Psoas muscle (tissue), 8 donors: ENCODE results near the gene PACRG. TPM values are rescaled to one million over a fixed set of nuclear protein-coding genes. Genes with fewer than 3 reads are reported as not detected.

Experiments
- ATAC-seq, 4 donors: fragments of 200-7000 bp; cut with Tn5 transposase; one replicate each; pipeline ENCODE4 v1.9.1; 2020; ENCODE audit warnings: moderate library complexity in 3 of 4, mild to moderate bottlenecking in 2 of 4
- DNase-seq, 2 donors: peaks; one replicate each; pipeline ENCODE4 v3.0.0-alpha.2; 2020
- H3K27ac ChIP-seq: fragments of 200-600 bp; one replicate; pipeline ENCODE4 v1.8.0; 2022
- H3K27me3 ChIP-seq, 3 donors: fragments of 200-600 bp in 1 of 3; one replicate each; pipeline versions ENCODE4 v1.6.1 to v1.8.0; 2013 to 2022; ENCODE audit warnings: low read length in 2 of 3, mild to moderate bottlenecking in 2 of 3, moderate library complexity in 1 of 3; ENCODE audit not compliant: insufficient read depth in 3 of 3
- H3K36me3 ChIP-seq, 2 donors: fragments of 200-600 bp in 1 of 2; one replicate each; pipeline versions ENCODE4 v1.6.1 to v1.8.0; 2013 to 2022; ENCODE audit warnings: low read depth in 1 of 2, mild to moderate bottlenecking in 1 of 2, moderate library complexity in 1 of 2; ENCODE audit not compliant: insufficient read depth in 1 of 2
- H3K4me1 ChIP-seq: fragments of 200-600 bp; one replicate; pipeline ENCODE4 v1.8.0; 2022
- H3K4me3 ChIP-seq: fragments of 200-600 bp; one replicate; pipeline ENCODE4 v1.8.0; 2022; ENCODE audit warnings: mild to moderate bottlenecking
- H3K9me3 ChIP-seq: fragments of 200-600 bp; one replicate; pipeline ENCODE4 v1.8.0; 2022
- WGBS, 3 donors: extraction: QIAGEN DNeasy Blood & Tissue Kit; methylation state at CpG; one replicate each; pipeline versions ENCODE4 v1.1.6 to v1.1.7; 2013; 5-methylcytosine and 5-hydroxymethylcytosine counted together
- intact Hi-C, 2 donors: fragments of 100-400 bp; cut with DNase I; formaldehyde crosslinking; loops; one replicate each; pipeline versions ENCODE4 v1.11.0 to v1.14.2; 2022
- polyA plus RNA-seq, 3 donors: library from polyadenylated mRNA; stranded (reverse); fragments of 200-250 nt; gene quantifications; one replicate each; pipeline ENCODE4 v1.2.3, GENCODE V29; 2013
- total RNA-seq, 4 donors: library from RNA; stranded (reverse); fragmentation: NEBNext Ultra II Directional in 2 of 4; extraction: Animal tissue kit (Norgen Biotek cat#: 25700) in 2 of 4; gene quantifications; one replicate each; pipeline versions ENCODE4 v1.2.1 to v1.2.4, GENCODE V29; 2021 to 2023
- TF ChIP-seq, protein P1 (sequence below): fragments of 200-600 bp; IDR thresholded peaks from one replicate; pipeline ENCODE4 v1.8.0; 2022; ENCODE audit warnings: antibody characterized with exemption
- donor health status: healthy with polysubstance abuse.
- donor health status: DM: no; HTN: no; CAD: no; lungs with moderate emphysema.
- donor health status: Bipolar disorder and iron deficiency.
- donor health status: healthy.
- donor health status: DM: yes; HTN: yes; CAD: no.
- donor health status: DM: no; HTN: no; CAD: no.
- donor health status: DM: no; HTN: no; CAD: no.
- donor health status: DM: yes; HTN: yes; CAD: no.

Gene PACRG
- total and polyA plus RNA-seq, 7 donors: 0.17 to 3.1 (median 1.8) TPM

DNA sequence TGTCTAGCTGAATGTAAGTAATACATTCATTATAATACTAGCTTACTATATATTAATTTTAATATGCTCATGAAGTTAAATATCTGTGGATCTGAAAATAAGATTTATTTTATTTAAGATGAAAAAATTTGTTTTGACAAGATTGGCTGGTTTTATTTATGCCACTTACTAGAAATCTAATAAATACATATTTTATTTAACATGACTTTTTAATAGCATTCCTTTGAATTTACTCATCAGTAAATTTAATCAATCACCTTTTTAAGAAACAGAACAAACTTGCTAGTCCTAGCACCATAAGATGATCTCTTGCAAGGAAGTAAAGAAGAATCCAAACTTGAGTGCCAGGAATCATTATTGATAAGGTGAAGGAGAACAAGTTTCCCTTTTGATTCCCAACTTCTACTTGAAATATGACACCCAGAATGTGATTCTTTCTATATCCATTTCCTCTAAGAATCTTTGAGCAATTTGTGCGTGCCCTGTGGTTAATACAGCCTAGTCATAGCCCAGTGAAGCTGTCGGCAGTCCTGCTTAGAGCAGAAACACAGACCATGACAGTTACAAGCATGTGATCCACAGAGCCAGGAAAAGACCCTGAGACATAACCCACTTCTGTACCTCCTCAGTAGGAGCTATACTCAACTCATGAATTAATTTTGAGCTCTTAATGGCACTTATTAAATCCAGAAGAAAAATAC lies 404.4 kb downstream of the PACRG start:
- Histone ChIP-seq H3K9me3 (no peaks in the 10 kb centered on the region), H3K4me1 (no peaks in the 10 kb centered on the region), H3K27me3 (no peaks in the 10 kb centered on the region), H3K4me3 (no peak overlapping the region), H3K36me3 (no peaks in the 10 kb centered on the region), H3K27ac (no peak overlapping the region)
- DNase-seq (no peak), ATAC-seq (no peak)
- TF ChIP-seq, protein P1, sequence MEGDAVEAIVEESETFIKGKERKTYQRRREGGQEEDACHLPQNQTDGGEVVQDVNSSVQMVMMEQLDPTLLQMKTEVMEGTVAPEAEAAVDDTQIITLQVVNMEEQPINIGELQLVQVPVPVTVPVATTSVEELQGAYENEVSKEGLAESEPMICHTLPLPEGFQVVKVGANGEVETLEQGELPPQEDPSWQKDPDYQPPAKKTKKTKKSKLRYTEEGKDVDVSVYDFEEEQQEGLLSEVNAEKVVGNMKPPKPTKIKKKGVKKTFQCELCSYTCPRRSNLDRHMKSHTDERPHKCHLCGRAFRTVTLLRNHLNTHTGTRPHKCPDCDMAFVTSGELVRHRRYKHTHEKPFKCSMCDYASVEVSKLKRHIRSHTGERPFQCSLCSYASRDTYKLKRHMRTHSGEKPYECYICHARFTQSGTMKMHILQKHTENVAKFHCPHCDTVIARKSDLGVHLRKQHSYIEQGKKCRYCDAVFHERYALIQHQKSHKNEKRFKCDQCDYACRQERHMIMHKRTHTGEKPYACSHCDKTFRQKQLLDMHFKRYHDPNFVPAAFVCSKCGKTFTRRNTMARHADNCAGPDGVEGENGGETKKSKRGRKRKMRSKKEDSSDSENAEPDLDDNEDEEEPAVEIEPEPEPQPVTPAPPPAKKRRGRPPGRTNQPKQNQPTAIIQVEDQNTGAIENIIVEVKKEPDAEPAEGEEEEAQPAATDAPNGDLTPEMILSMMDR: no peak
- intact Hi-C loops: no loop called here
- 36 to 59% (median 50%) methylated on average over 2 of the region's 2 CpGs for WGBS, 3 donors

DNA sequence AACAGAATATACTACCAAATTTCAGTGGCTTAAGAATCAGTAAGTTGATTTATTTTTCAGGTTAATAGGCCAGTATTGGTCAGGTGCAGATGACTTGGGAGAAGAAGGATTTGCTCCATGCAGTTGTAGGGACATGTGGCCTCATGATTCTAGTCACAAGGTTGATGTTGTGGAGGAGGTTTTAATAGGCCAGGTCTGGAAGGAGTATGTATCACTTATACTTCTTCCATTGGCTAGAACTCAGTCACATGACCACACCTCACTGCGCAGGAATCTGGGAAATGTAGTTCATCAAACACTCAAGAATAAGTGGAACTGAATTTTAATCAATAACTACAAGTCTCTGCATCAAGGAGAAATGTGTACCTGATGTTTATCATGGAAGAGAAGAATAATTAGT lies 405.2 kb downstream of the PACRG start:
- H3K27ac ChIP-seq: no peak overlapping the region
- no peaks in the 10 kb centered on the region for H3K9me3 ChIP-seq
- DNase-seq (no peak), ATAC-seq (no peak)
- TF ChIP-seq, protein P1: no peak
- no peaks in the 10 kb centered on the region for H3K36me3 ChIP-seq
- H3K4me1 ChIP-seq: no peaks in the 10 kb centered on the region
- 93 to 94% (median 93%) methylated on average over 1 of the region's 1 CpG for WGBS, 3 donors
- H3K27me3 ChIP-seq: no peaks in the 10 kb centered on the region
- no peak overlapping the region for H3K4me3 ChIP-seq
- intact Hi-C loops: no loop called here

DNA sequence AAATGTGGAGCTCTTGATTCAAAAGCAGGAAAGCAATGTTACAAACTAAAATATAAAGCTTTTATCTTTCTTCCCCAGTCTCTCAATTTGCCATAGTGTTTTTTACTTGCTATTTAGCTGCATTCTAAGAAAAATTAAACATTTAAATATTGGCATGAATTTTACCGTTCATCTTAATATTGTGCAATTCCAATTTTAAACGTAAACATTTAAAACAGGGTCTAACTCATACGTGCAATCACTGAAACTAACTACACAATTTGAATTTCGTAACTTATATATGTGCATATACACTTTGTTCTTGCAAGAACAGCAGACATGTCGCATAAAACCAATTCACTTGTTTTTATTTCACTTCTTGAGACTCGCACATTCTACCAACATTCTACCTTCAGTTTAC lies 405.9 kb downstream of the PACRG start:
- intact Hi-C loops: no loop called here
- WGBS, 3 donors: 78 to 96% (median 85%) methylated on average over 6 of the region's 6 CpGs

DNA sequence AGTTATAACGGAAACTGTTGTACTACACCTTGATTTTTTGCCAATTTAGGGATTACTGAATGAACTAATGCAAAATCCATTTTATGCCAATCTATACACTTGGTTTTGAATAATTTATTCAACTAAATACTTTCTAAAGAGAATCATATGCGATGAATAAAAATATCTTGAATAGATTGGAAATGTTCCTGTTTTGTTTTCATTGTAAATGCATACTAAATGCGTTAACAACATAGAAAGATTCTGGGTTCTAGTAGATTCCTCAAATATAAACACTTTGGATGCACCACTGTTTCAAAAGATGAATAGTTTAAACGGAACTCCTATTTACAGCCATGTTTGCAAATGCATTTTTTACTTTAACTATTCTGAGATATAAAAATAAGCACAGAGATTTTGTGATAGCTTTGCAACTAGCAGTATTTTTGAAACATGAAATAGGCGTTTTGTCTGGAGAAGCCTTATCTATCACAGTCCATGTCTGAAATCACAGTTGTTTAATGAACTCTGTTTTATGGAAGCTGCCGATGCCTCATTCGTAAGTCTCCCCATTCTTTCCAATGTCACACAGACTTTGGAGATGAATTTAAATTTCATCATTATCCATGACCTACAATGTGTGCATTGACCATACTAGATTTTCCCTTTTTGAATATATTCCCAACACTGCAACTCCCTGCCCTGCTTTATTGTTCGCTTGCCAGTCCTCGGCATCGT lies 409.1 kb downstream of the PACRG start:
- 77 to 82% (median 78%) methylated on average over 10 of the region's 10 CpGs for WGBS, 3 donors
- H3K9me3 ChIP-seq: no peaks in the 10 kb centered on the region
- TF ChIP-seq, protein P1: no peak
- H3K4me3 ChIP-seq: no peak overlapping the region
- no peaks in the 10 kb centered on the region for H3K36me3 ChIP-seq
- H3K27me3 ChIP-seq: no peaks in the 10 kb centered on the region
- no peak for DNase-seq
- H3K27ac ChIP-seq: no peak overlapping the region
- ATAC-seq: no peak
- H3K4me1 ChIP-seq: no peaks in the 10 kb centered on the region
- intact Hi-C loops: no loop called here

More for the DNA sequence above, 405.9 kb downstream of the PACRG start:
- Histone ChIP-seq H3K4me3 (no peak overlapping the region), H3K9me3 (no peaks in the 10 kb centered on the region), H3K36me3 (no peaks in the 10 kb centered on the region), H3K4me1 (no peaks in the 10 kb centered on the region), H3K27me3 (no peaks in the 10 kb centered on the region), H3K27ac (no peak overlapping the region)
- no peak for ATAC-seq
- DNase-seq: no peak
- TF ChIP-seq, protein P1: no peak
